DND-41 (cell line): ENCODE results near the gene KRT4.
"Not testable (repeated sequence)": the region's sequence is repeated elsewhere in the genome, so short reads cannot be mapped to it uniquely, and the experiment has no call there.

Experiments used
- CTCF ChIP-seq: IDR thresholded peaks from 2 replicates; pipeline ENCODE4 v1.5.1; 2012; ENCODE audit warnings: borderline replicate concordance, low read length, moderate library complexity, mild to moderate bottlenecking; ENCODE audit not compliant: poor library complexity, severe bottlenecking; ENCODE audit errors: extremely low read depth
- EZH2 ChIP-seq: IDR thresholded peaks from 3 replicates; pipeline ENCODE4 v1.6.1; 2012; ENCODE audit warnings: borderline replicate concordance, low read depth, mild to moderate bottlenecking, moderate library complexity, low read length, inconsistent platforms; ENCODE audit not compliant: severe bottlenecking

- TF ChIP-seq CTCF, EZH2: not testable (repeated sequence)
Observed at GRCh38 chr12:52856077-52856476, 42.2 kb upstream of the KRT4 start.
